Measurements from ENCODE around the gene PIK3AP1. TPM values are rescaled to one million over a fixed set of nuclear protein-coding genes. Genes with fewer than 3 reads are reported as not detected.

The PIK3AP1 gene
- total RNA-seq, 1 experiment from 2014 or later, result 7.1 TPM

- Histone ChIP-seq H3K79me2 (ENCODE audit: insufficient read depth, low read length) (peaks cover 77% of the 10 kb centered on the region), H3K9ac (ENCODE audit: low read length) (no peak overlapping the region), H3K4me2 (ENCODE audit: low read length) (no peak overlapping the region), H3K4me3 (replicated peaks in 1 of 2; ENCODE audit: low read depth in 1 of 2, low read length in 2 of 2) (no peak overlapping the region), H3K27me3 (ENCODE audit: insufficient read depth, low read length) (no peaks in the 10 kb centered on the region), H3K9me2 (ENCODE audit: insufficient read depth) (no peaks in the 10 kb centered on the region), H2AFZ (ENCODE audit: low read depth, low read length, poor library complexity, severe bottlenecking) (no peak overlapping the region), H4K20me1 (ENCODE audit: insufficient read depth) (peaks cover 25% of the 10 kb centered on the region; the same call in 1 of the 2 replicates), H3K4me1 (ENCODE audit: control insufficient read depth in 1 of 2, insufficient read depth in 2 of 2, low read length in 2 of 2) (peaks cover 14 to 27% of the 10 kb centered on the region in 2 experiments), H3K27ac (ENCODE audit: low read depth, low read length) (no peak overlapping the region), H3K36me3 (ENCODE audit: control insufficient read depth in 1 of 2, insufficient read depth in 2 of 2, low read length in 2 of 2) (no peaks in the 10 kb centered on the region), H3K9me3 (ENCODE audit: control insufficient read depth in 1 of 2, insufficient read depth in 1 of 2, low read depth in 1 of 2, low read length in 2 of 2) (no peaks in the 10 kb centered on the region)
- no peak for ATAC-seq
- POLR2A ChIA-PET, result no interaction called here
- DNase-seq (ENCODE audit: low read depth, low spot score), result no peak
- CTCF ChIA-PET, result no interaction called here
- RAD21 ChIA-PET (ENCODE audit: low non-redundant PET in 1 of 2, low total read pairs in 2 of 2, uncharacterized antibody in 2 of 2, unreplicated experiment in 2 of 2), result no interaction called here
- no peak for TF ChIP-seq ELF1 (IDR thresholded peaks at IDR 0.05; ENCODE audit: borderline replicate concordance, low read depth)
- no peak for TF ChIP-seq JUND (IDR thresholded peaks at IDR 0.05)
- no peak for TF ChIP-seq ZNF274 (IDR thresholded peaks at IDR 0.05; ENCODE audit: low read depth, low read length)
- no peak for TF ChIP-seq SRF (IDR thresholded peaks at IDR 0.05; ENCODE audit: low read depth)
- no peak for TF ChIP-seq SP1 (IDR thresholded peaks at IDR 0.05; ENCODE audit: low read depth)
- no peak for TF ChIP-seq POLR2A (IDR thresholded peaks at IDR 0.05; ENCODE audit: borderline replicate concordance, extremely low read depth, insufficient read depth, insufficient read length)
- no peak for TF ChIP-seq ATF3 (IDR thresholded peaks at IDR 0.05)
- no peak for TF ChIP-seq MAX (IDR thresholded peaks at IDR 0.05)
- TF ChIP-seq ZFX (IDR thresholded peaks at IDR 0.05), result no peak
- TF ChIP-seq TCF7L2 (IDR thresholded peaks at IDR 0.05; ENCODE audit: borderline replicate concordance, extremely low read depth, insufficient read depth, insufficient read length), result no peak
- no peak for TF ChIP-seq RAD21 (IDR thresholded peaks at IDR 0.05; ENCODE audit: low read depth)
- no peak for TF ChIP-seq ZBTB33 (IDR thresholded peaks at IDR 0.05; ENCODE audit: extremely low read depth, insufficient replicate concordance, low read length)
- TF ChIP-seq FOSL1 (IDR thresholded peaks at IDR 0.05; ENCODE audit: low read depth), result no peak
- no peak for TF ChIP-seq SIN3A (IDR thresholded peaks at IDR 0.05; ENCODE audit: low read depth)
- intact Hi-C loops (cut with micrococcal nuclease), result no loop called here
- BruUV-seq (replicated peaks), result no TSS peak
Observed at GRCh38 chr10:96584035-96584434, 136.3 kb downstream of the PIK3AP1 start.

Measured in HCT116 (cell line).